HFFc6 (cell line): Measurements from ENCODE around the gene PRELID3B. TPM values are rescaled to one million over a fixed set of nuclear protein-coding genes. Genes with fewer than 3 reads are reported as not detected.
"Not testable (repeated sequence)": the region's sequence is repeated elsewhere in the genome, so short reads cannot be mapped to it uniquely, and the experiment has no call there.

Experiments used
- DNase-seq: peaks from one replicate; pipeline ENCODE4 v3.0.0-alpha.2; 2018
- H3K27ac Mint-ChIP-seq: 2 replicates; pipeline ENCODE4 v1.8.0; 2020; ENCODE audit warnings: mild to moderate bottlenecking, mixed read lengths
- H3K27me3 Mint-ChIP-seq: 2 replicates; pipeline ENCODE4 v1.8.0; 2021; ENCODE audit warnings: mild to moderate bottlenecking, moderate library complexity, mixed read lengths; ENCODE audit not compliant: insufficient read depth
- H3K36me3 Mint-ChIP-seq: 2 replicates; pipeline ENCODE4 v1.8.0; 2021; ENCODE audit warnings: low read depth, mixed read lengths
- H3K4me1 Mint-ChIP-seq: 2 replicates; pipeline ENCODE4 v1.8.0; 2020; ENCODE audit warnings: low read depth, mixed read lengths
- H3K4me3 Mint-ChIP-seq: 2 replicates; pipeline ENCODE4 v1.8.0; 2020; ENCODE audit warnings: mild to moderate bottlenecking, moderate library complexity, mixed read lengths
- H3K9me3 Mint-ChIP-seq: 2 replicates; pipeline ENCODE4 v1.8.0; 2020; ENCODE audit warnings: mild to moderate bottlenecking, mixed read lengths
- total RNA-seq, 6 experiments: library from RNA; stranded (reverse); fragmentation: NEBNext Ultra II Directional; extraction: Animal tissue kit (Norgen Biotek cat#: 25700); gene quantifications; 2 replicates in 1 of 6; 3 replicates in 5 of 6; pipeline ENCODE4 v1.2.3, GENCODE V29; 2021
- TF ChIP-seq, protein P1 (sequence below): fragments of 200-600 bp; sonication (generic); IDR thresholded peaks from 2 replicates; pipeline ENCODE4 v1.5.0; 2021; ENCODE audit warnings: antibody characterized with exemption, mild to moderate bottlenecking

Gene PRELID3B
- total RNA-seq, 6 experiments from 2014 or later, result 55.2 to 64.1 (median 59.8) TPM

DNA sequence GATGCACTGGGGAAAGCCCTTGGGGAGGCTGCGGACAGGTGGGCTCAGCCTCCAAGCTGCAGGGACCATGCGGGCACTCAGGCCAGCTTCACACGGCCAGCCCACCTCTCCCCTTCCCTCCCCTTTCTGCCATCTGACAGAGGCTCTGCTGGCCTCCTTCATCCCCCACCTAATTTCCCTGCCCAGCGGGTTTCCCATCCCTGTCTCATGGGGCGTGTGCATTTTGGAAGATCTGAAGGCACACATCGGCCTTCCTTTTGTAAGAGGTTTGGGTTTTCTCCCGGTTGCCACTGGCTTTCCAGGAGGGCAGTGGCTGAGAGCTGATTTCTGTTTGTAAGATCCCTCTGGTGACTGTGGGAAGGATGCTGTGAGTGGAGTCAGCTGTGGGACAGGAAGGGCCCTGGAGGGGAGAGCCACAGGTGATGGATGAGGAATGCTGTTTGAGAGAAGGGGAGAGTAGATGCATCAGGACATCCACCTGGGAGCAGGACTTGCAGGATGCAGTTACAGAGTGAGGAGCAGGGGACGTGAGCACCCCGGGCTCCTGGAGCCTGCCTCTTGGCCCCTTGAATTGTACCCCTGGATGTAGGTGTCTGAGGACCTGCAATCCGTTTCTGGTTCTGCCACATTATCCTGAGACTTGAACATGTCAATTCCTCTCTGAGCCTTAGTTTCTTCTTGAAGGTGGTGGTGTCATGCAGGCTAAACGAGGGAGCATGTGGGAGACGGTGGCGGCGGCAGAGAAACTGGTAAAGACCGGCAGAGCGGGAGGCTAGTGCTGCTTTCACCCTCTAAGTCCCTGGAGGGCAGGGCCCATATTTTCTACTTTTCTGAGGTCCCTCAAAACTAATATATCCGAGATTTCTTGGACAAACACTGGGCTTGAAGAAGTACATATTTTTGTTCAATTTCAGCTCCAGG lies 29.3 kb downstream of the PRELID3B start:
- Mint-ChIP-seq H3K36me3 (no peaks in the 10 kb centered on the region), H3K27me3 (no peaks in the 10 kb centered on the region), H3K9me3 (no peaks in the 10 kb centered on the region), H3K4me1 (peaks cover 46% of the 10 kb centered on the region), H3K4me3 (no peak overlapping the region), H3K27ac (no peak overlapping the region)
- DNase-seq, result no peak
- TF ChIP-seq, protein P1, sequence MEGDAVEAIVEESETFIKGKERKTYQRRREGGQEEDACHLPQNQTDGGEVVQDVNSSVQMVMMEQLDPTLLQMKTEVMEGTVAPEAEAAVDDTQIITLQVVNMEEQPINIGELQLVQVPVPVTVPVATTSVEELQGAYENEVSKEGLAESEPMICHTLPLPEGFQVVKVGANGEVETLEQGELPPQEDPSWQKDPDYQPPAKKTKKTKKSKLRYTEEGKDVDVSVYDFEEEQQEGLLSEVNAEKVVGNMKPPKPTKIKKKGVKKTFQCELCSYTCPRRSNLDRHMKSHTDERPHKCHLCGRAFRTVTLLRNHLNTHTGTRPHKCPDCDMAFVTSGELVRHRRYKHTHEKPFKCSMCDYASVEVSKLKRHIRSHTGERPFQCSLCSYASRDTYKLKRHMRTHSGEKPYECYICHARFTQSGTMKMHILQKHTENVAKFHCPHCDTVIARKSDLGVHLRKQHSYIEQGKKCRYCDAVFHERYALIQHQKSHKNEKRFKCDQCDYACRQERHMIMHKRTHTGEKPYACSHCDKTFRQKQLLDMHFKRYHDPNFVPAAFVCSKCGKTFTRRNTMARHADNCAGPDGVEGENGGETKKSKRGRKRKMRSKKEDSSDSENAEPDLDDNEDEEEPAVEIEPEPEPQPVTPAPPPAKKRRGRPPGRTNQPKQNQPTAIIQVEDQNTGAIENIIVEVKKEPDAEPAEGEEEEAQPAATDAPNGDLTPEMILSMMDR, result no peak

DNA sequence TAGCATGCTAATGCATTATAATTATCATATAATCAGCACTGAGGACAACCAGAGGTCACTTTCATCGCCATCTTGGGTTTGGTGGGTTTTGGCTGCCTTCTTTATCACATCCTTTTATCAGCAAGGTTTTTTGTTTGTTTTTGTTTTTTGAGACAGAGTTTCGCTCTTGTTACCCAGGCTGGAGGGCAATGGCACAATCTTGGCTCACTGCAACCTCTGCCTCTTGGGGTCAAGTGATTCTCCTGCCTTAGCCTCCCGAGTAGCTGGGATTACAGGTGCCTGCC lies 30.8 kb downstream of the PRELID3B start:
- peak overlapping the region; percentile 99 for H3K27ac Mint-ChIP-seq
- H3K4me3 Mint-ChIP-seq, H3K36me3 Mint-ChIP-seq, DNase-seq, H3K9me3 Mint-ChIP-seq, H3K27me3 Mint-ChIP-seq: not testable (repeated sequence)
- H3K4me1 Mint-ChIP-seq, result peaks cover 39% of the 10 kb centered on the region

DNA sequence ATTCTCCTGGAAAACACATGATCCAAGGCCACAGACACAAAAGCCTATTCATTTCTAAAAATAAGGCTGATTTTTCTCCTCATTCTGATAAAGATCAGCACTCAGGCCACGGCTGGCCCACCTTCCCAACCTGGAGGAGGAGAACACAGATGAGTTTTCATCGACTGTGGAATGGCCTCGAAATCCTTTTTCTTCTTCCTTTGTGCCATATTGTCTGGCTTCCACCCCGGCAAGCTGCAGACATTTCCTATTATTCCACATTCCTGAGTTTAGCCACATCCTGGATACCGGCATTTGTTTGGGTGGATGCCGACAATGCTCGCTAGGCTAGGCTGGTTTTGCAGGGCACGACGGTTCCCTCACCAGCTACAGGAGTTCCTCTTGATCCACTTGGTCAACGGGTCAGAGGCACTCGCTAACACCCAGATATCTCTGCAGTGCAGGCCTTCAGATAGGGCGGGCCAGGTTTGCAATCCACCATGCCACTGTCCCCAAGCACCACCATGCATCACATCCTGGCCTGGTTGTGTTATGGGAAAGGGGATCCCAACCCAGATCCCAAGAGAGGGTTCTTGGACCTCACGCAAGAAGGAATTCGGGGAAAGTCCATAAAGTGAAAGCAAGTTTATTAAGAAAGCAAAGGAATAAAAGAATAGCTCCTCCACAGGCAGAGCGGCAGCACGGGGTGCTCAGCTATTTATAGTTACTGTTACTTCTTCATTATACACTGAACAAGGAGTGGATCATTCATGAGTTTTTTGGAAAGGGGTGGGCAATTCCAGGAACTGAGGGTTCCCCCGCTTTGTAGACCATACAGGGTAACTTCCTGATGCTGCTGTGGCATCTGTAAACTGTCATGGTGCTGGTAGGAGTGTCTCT lies 31.4 kb downstream of the PRELID3B start:
- H3K4me3 Mint-ChIP-seq, result peak overlapping the region; percentile 57; the same call in 1 of the 2 replicates
- TF ChIP-seq, protein P1, result no peak
- H3K27me3 Mint-ChIP-seq, result no peaks in the 10 kb centered on the region
- H3K9me3 Mint-ChIP-seq, result no peaks in the 10 kb centered on the region
- H3K36me3 Mint-ChIP-seq, result no peaks in the 10 kb centered on the region
- peak; percentile 81 for DNase-seq
- H3K4me1 Mint-ChIP-seq, result peaks cover 33% of the 10 kb centered on the region
- peak overlapping the region; percentile 99 for H3K27ac Mint-ChIP-seq

DNA sequence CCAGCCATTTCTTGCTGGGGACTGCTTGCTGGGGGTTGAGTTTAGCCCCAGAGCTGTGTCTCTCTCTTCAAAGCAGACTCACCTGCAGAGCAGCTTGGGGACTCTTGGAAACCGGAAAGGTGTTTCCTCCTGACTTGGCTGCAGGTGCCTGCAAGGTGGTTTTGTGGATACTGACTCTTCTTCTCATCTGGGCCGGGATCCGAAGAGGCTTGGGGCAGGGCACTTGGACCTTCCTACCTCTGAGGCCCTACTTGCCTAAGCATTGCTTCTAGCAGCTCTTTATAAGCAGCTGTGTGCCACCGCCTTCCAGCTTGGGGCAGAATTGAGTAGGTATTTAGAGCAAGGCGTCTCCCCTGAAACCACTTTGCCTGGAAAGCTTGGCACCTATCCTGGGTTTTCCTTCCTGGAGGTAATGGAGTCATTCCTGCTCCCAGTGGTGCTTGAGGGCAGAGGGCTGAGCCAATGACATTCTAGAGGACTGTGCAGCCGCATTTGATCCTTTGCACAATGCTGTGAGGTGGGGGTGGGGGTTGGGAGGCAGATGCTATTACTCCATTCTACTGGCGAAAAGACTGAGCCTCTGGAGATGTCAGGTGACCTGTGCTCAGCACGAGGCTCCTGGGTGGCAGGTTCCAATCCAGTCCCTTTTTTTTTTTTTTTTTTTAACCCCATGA lies 32.1 kb downstream of the PRELID3B start:
- TF ChIP-seq, protein P1, result no peak
- Mint-ChIP-seq H3K4me3 (no peak overlapping the region; the same call in 1 of the 2 replicates), H3K36me3 (no peaks in the 10 kb centered on the region), H3K27me3 (no peaks in the 10 kb centered on the region), H3K4me1 (peaks cover 38% of the 10 kb centered on the region), H3K27ac (peak overlapping the region; percentile 99), H3K9me3 (no peaks in the 10 kb centered on the region)
- no peak for DNase-seq

DNA sequence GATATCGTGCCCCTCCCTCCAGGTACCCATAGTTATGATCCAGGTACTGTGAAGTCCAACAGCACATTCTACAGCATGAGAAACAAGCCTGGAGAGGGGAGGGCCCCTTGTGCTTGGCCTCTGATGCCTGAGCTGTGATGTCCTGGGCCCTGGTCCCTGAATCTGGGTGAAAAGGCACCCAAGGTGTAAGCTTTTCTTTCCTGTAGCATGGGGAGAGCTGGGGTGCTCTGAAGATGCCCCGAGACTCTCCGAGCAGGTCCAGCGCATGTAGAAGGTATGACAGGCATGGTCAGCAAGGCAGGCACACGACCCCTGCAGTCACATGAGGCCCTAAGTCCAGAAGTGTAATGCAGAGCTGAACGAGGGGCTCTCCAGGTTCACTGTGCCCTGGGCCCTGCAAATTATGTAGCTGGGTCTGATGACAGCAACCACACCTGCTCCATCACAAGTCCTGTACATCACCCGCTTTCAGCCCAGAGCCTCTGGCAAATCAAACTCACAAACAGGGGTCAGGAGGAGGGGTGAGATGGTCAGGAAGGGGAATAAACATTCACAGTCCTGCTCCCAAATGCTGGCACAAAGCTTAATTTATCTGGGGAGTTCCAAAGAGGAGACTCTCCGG lies 33.8 kb downstream of the PRELID3B start:
- Mint-ChIP-seq H3K4me3 (no peak overlapping the region), H3K27ac (no peak overlapping the region), H3K27me3 (no peaks in the 10 kb centered on the region; the same call in 1 of the 2 replicates), H3K4me1 (peaks cover 40% of the 10 kb centered on the region), H3K9me3 (no peaks in the 10 kb centered on the region), H3K36me3 (peaks cover 5% of the 10 kb centered on the region; the same call in 1 of the 2 replicates)
- TF ChIP-seq, protein P1, result no peak
- DNase-seq, result no peak
